HG03025 (cell line): ENCODE data around the gene PRRX2.
"Not testable (repeated sequence)": the region's sequence is repeated elsewhere in the genome, so short reads cannot be mapped to it uniquely, and the experiment has no call there.

Experiments
- ATAC-seq: cut with Tn5 transposase; IDR thresholded peaks from one replicate; pipeline ENCODE4 v1.9.1; 2021; ENCODE audit warnings: mild to moderate bottlenecking, moderate library complexity; ENCODE audit not compliant: unreplicated experiment, low FRiP score

Gene PRRX2

DNA sequence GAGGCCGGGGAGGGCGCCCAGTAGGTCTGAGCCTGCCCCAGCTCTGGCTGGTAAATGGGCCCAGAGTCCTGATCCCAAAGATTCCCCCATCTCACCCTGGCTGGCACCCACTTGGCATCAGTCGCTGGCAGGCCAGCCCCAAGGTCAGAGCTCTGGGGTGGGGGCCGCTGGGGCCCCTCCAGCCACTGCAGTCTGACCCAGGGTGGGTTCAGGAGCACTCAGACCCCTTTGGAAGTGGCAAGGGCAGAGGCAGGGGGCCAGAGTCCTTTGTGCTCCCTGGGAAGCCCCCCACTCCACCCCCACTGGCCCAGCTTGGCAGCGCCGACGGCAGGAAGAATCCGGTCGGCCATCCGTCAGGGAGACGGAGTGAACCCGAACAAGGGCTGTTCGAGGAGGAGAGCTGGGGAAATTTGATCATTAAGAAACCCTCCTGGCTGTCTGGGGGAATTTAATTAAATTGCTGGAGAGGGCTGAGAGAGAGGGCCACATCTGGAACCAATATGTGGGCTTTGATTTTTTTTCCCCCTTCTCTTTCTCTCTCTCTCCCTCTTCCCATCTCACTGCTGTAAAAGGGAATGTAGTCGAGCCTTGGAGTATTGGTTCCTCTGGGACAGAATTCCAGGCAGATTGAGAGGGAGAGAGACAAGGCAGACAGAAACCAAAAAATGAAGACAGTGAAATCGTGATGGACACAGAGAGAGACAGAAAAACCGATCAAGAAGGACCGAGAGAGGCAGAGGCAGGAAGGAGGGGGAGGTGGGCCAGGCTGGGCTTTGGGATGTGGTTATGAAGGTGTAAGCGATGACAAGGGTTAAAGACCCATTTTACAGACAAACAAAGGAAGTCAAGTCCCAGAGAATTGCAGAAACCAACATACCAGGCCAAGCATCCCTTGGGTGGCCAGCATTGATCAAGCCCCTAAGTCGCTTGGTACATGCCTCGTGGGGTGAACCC is 15.4 kb upstream of the PRRX2 start:
- ATAC-seq = no peak

GRCh38 chr9:129650680-129651235 is 14.7 kb upstream of the PRRX2 start:
- no peak for ATAC-seq

GRCh38 chr9:129653823-129654553 is 11.5 kb upstream of the PRRX2 start:
- ATAC-seq = no peak

- no peak for ATAC-seq
These were observed 10.8 kb upstream of the PRRX2 start for GRCh38 chr9:129654554-129655040.

GRCh38 chr9:129655154-129655553 is 10.3 kb upstream of the PRRX2 start:
- ATAC-seq = no peak

DNA sequence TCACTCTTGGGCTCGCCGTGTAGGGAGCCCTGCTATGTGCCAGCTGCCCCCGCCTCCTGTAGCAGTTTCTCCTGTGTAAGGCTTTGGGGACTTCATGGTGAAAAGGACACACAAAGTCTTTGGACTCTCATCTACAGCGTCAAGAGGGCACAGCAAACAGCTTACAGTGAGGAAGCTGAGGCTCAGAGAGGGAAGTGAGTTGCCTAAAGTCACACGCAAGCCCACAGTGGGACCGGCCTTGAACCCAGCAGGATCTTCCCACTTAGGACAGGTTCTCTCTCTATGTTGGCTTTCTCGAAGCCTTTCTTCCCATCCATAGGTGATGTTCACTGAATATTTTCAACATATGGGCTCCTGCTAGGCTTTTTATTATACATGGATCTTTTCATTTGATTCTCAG is 9.8 kb upstream of the PRRX2 start:
- ATAC-seq = no peak

DNA sequence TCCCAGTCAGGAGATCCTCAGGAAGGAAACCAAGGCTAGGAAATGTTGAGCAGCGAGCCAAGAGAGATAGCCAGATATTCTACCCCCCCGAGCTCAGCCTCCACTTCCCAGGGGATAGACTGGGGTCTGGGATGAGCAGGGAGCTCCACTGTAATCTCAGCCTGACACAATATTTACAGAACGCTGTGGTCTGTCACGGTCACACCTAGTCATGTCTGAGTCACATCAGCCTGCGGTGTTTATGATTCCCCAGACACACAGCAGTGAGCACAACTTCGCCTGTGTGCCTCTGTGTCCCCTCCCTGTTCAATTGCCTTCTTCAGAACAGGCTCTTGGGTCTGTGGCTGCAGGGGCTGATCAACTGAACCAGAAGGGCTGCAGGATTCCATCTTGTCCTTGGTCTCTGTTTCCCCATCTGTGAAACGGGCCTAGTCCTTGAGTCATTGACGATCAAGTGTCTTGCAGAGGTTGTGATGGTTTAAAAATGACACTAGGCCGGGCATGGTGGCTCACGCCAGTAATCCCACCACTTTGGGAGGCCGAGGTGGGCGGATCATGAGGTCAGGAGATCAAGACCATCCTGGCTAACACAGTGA is 8.6 kb upstream of the PRRX2 start:
- ATAC-seq = no peak

DNA sequence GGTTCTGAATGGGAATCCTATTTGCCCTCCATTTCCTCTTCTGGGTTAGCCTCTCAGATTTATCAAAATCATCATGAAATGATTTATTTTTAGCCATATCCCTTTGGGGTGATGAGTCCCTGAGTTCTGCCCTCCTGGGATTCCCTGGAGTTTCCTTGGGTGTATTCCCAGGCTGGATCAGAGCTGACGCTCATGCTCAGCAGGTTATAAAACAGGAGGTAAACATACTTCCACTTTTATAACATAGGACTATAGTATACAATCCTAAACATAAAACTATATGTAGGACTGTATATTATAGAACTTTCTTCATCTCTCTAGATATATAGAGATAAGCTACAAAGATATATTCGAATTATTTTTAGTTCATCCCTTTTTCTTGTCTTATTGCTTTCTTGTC is 4.4 kb upstream of the PRRX2 start:
- no peak for ATAC-seq

DNA sequence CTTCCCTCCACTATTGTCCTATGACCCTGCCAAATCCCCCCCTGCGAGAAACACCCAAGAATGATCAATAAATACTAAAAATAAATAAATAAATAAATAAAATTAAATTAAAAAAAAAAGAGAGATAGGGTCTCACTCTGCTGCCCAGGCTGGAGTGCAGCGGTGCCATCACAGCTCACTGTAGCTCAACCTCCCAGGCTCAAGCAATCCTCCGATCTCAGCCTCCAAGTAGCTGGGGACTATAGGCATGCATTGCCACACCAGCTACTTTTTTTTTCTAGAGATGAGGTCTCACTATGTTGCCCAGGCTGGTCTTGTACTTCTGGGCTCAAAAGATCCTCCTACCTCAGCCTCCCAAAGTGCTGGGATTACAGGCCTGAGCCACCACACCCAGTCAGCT is 3.2 kb upstream of the PRRX2 start:
- not testable (repeated sequence) for ATAC-seq

DNA sequence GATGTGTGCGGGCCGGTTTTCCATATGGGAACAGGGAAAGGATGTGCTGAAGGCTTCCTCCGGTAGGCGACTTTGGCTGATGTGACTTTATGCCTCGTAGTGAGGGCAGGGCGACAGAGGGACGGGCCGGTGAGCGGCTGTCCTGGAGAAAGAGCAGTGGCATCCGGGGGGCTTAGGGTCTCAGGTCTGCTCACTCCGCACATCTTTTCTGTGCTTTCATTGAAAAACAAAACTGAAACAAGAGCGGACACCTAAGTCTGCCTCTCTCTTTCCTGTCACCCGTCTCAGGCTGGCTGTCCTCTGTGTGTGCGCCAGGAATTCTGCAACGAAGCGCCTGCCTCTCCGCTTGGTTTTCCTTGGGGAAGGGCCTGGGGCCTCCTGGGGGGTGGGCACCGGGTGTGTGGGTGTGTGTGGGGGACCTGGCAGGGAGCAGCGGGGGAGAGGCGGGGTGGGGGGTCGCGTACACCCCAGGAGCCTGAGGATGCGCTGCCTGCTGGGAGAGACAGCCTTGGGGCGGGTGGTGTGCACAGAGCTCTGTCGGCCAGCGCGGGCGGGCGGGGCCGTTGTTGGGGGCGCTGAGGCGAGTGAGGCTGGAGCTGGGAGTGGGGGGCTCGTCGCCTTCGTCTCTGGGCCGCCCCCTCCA is 580 bp upstream of the PRRX2 start:
- ATAC-seq = no peak

DNA sequence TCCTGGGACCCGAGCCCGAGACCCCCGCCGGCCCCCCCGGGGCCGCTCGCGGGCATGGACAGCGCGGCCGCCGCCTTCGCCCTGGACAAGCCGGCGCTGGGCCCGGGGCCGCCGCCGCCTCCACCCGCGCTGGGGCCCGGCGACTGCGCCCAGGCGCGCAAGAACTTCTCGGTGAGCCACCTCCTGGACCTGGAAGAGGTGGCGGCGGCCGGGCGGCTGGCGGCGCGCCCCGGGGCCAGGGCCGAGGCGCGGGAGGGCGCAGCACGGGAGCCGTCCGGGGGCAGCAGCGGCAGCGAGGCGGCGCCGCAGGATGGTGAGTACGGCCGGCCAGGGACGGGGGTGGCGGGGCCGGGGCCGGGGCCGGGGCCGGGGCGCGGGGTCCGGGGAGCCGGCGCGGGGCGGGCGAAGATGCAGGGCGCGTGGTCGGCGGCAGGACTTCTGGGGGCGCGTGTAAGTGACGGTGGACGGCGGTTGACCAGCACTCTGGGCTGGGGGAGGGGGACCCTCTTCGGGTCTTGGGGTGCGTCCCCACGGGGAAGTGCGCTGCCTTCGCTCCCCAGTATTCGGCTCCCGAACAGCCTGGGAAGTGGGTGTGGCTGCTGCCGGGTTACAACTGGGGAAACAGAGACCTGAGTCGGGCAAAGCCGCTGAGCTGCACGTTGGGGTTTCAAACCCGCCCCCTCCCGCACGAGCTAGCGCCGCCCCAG is 520 bp downstream of the PRRX2 start:
- ATAC-seq = no peak

GRCh38 chr9:129666575-129666974 is 1.1 kb downstream of the PRRX2 start:
- no peak for ATAC-seq

DNA sequence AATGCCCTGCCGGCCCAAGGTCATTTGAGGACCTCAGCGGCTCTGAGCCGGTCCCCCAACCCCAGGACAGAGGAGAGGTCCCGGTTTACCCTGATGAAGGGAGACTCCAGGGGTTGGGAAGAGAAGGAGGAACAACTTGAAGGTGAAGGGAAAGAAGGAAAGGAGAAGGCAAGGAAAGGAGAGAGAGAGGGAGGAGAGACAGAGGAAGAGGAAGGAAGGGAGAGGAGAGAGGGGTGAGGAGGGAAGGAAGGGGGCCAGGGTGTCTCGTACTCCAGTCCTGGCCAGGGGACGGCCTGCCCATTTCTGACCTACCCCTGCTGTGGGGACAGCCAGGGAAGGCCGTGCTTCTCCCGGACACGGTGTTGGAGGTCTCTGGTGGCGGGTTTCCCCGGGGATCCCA is 1.9 kb downstream of the PRRX2 start:
- ATAC-seq = no peak

GRCh38 chr9:129667850-129668249 is 2.4 kb downstream of the PRRX2 start:
- ATAC-seq = no peak

DNA sequence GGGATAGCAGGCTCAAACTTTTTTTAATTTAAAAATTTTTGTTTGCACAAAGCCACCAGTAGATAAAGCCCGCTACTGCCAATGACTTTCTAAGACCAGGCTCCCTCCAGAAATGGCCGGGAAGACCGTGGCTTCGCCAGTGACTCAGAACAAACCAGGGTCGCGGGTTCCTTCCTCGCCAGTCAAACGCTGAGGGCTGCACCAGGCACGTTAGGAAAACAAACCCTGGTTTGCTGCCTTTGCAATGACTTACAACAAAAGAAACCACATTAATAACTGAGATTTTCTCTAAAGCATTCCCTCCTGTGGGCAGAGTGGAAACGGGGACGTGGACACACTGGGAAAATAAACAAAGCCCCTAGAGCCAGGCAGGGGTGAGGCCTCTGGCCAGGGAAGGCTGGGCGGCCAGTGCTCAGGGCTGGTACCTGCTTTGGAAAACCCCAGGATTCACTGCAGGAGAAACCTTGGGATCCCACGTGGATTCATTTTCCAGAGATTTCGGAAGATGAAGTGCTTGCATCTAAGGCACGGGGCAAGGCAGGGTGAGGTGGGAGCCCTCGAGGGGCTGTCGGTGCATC is 3.8 kb downstream of the PRRX2 start:
- no peak for ATAC-seq

- ATAC-seq = no peak
These were observed 4.5 kb downstream of the PRRX2 start for GRCh38 chr9:129669946-129670345.

GRCh38 chr9:129671065-129671464 is 5.6 kb downstream of the PRRX2 start:
- no peak for ATAC-seq

GRCh38 chr9:129671519-129671918 is 6.1 kb downstream of the PRRX2 start:
- ATAC-seq = no peak

GRCh38 chr9:129672702-129673101 is 7.3 kb downstream of the PRRX2 start:
- no peak for ATAC-seq
